HG02840 (cell line): ENCODE data around the gene EPYC.

ENCODE experiments used
- ATAC-seq: cut with Tn5 transposase; IDR thresholded peaks from one replicate; pipeline ENCODE4 v1.9.1; 2021; ENCODE audit warnings: mild to moderate bottlenecking, moderate library complexity, moderate number of reproducible peaks; ENCODE audit not compliant: unreplicated experiment, low FRiP score

Gene EPYC

GRCh38 chr12:90959538-90960139 is 45.1 kb downstream of the EPYC start:
- no peak for ATAC-seq

DNA sequence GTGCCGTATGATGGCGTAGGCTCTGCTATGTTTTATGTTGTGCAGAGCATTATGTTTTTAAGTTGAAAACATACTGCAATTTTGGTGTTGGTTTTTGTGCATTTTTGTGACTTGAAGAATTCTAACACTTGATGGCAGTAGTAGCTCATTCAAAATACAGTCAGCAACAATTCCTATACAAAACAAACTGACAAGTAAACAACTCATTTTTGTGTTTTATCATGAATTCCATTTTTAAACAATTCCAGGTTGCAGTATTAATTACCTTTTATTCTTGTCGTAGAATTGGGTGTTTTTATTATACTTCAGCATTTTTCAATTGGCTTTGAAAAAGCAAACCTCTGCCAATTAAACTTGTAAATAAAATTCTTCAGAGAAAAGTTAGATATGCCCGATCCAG is 45.7 kb downstream of the EPYC start:
- ATAC-seq, result no peak

- ATAC-seq, result no peak
These were observed 46.4 kb downstream of the EPYC start for GRCh38 chr12:90958347-90958746.

DNA sequence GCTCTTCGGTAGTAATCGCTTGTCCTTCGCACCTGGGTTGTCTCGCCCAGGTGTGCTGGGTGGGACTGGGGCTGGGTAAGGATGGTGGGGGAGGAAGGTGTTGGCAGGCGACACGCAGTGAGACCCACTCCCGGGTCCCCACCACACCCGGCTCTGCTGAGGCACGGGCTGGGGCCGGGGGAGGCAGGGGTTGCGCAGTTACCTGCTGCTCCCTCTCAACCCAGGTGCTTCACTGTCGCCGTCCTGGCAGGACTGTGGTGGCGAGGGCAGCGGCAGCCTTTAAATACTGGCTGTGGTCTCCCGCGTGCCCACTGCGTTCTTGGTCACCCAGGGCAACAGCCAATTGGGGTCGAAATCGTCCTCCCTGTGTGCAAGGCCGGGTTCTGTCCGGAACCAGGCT is 49.9 kb downstream of the EPYC start, which contains the start of gene CCER1:
Gene CCER1 (minus strand): TSS at position 256 of the 400 bp plus-strand sequence. CDS start 434 bp downstream, outside the sequence.
- ATAC-seq, result no peak

DNA sequence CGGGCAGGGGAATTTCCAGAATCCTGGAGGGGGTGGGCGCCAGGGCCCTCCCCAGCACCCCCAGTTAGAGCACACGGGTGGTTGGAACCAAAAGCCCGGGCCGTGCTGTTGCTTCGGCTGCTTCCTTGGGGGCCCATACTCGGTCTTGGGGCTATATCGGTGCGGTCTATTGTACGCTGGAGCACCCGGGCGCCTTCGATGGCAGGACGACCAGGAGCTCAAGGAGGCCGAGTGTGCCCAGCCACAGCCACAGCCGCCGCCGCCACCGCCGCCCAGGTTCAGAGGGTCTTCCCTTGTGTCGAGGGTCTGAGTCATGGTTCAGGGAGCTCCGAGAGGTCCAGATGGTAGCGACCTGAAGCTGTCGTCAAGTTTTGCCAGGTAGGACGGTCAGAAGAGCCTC is 50.3 kb downstream of the EPYC start:
- no peak for ATAC-seq

- no peak for ATAC-seq
These were observed 50.8 kb downstream of the EPYC start for GRCh38 chr12:90953956-90954421.

GRCh38 chr12:90951432-90952105 is 53.2 kb downstream of the EPYC start:
- no peak for ATAC-seq

GRCh38 chr12:90947869-90948268 is 56.9 kb downstream of the EPYC start:
- ATAC-seq, result no peak

DNA sequence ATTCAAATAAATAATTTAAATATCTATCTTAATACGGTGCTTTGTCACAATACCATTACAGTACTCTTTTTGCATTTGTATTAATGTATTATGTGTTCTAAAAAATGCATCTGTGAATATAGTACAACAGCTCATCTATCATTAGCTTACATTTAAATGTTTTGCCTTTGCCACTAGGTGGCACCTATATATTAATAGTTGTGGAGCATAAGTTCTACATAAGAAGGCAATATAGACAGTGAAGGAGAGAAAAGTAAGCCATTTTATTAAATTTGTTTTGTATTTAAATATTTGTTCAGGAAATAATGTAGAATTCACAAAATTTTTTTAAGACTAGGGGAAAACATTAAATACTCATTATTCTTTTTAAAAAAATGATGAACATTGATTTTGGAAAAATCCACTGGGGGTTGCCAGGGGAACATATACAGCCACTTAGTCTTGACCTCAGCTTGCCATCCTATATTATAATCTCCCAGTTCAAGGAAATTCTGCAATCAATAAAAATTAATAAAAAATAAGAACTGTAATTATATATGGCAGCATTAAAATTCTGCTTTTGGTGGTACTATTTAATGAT is 59.6 kb downstream of the EPYC start:
- ATAC-seq, result peak; percentile 56

DNA sequence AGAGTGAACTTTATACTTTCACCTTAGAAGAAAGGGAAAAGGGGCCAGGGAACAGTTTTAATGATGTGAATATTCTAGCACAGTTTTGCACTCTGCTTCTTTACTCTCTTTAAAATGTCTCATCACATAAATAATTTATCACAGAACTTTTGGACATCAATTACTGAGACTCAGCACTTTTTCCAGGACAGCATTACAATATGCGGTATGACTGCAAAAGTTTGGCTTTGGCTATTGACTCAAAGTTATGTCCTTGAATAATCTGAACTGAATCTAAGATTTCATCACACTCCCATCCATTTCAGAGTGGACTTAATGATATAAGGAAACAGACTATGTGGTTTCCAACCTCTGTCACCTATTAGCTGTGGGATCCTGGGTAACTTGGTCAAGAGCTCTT is 61.5 kb downstream of the EPYC start:
- ATAC-seq, result no peak

- peak; percentile 79 for ATAC-seq
These were observed 63.8 kb downstream of the EPYC start for GRCh38 chr12:90940872-90941499.

GRCh38 chr12:90939382-90939781 is 65.4 kb downstream of the EPYC start:
- no peak for ATAC-seq

DNA sequence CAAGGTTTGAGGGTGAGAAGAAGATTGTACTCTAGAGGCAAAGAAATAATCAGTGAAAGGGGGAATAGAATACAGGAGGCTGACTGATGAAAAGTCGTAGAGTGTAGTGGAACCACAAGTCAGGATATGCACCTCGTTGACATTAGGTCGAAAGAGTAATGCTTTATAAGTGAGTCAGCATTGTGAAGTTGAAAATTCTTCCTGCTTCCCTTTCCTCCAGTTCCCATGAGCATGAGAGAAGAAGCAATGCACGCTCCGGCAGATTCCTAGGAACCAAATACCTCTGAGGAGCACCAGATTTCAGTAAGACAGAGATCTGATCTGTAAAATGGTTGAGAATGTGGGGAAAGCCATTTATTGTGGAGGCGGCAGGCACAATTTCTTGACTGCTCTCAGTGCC is 66.3 kb downstream of the EPYC start:
- no peak for ATAC-seq

- ATAC-seq, result no peak
These were observed 67.1 kb downstream of the EPYC start for GRCh38 chr12:90937651-90938050.

GRCh38 chr12:90936230-90937005 is 68.4 kb downstream of the EPYC start:
- ATAC-seq, result no peak

DNA sequence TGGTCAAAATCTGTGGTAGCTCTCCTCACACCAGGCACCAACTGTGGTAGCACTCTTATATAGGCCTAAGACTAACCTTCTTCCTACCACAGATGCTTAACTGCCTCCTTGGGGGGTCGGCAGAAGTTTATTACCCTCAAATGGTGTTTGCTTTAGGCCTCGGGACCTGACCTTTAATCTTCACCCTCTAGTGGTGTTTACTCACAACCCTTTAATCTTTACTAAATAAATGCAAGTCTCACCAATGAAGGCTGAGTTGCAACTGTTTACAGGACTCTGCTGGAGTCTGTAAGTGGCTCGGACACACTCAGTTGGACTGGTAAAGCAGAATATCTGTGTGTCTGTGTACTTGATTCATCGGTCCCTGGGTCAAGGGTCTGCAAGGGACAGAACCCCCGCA is 79.2 kb downstream of the EPYC start:
- no peak for ATAC-seq

DNA sequence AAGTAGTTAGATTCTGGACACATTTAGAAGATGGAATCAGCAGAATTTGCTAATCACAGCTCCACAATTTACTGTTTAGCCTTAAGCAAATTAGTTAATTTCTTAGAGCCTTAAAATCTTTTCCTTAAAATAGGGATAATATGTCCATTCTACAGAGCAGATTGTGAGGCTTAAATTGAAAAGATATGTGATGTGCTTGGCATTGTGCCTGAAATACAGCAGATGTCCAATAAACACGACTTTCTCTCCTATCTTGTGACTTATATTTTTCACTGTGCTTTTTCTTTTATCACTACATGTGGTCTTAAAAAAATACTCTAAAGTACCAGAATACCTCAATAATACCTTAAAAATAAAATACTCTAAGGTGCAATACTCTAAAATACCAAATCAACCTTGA is 80.4 kb downstream of the EPYC start:
- no peak for ATAC-seq

- no peak for ATAC-seq
These were observed 82.6 kb downstream of the EPYC start for GRCh38 chr12:90922145-90922627.

- no peak for ATAC-seq
These were observed 83.2 kb downstream of the EPYC start for GRCh38 chr12:90921536-90921935.

DNA sequence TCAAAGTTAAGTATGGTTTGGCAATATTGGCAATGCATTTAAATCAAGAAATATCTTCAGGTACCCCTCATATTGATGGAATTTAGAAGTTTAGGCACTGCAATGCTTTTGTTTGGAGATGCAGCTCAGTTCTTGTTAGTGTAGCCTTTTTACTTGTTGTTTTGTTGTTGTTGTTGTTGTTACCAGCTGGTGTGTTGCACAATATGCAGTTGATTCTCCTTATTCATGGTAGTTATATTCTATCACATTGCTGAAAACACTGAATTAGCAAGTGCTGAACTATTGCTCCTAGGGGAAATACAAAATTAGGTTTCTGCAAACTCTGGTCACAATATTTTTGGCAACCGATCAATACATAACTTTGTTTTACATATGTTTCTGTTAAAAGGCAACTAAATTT is 84.5 kb downstream of the EPYC start:
- no peak for ATAC-seq
